Keratinocyte (primary cell): ENCODE measurements around the gene LTB. TPM values are rescaled to one million over a fixed set of nuclear protein-coding genes. Genes with fewer than 3 reads are reported as not detected.

ENCODE experiments used
- DNase-seq: peaks from one replicate; pipeline ENCODE4 v3.0.0-alpha.2; 2011; ENCODE audit warnings: low read depth, missing footprints, low spot score
- FAIRE-seq: peaks from 2 replicates; lab custom pipeline; 2011; peaks lifted over from hg19 to GRCh38; lab: Jason Lieb, UNC
- H2AFZ ChIP-seq: 2 replicates; pipeline ENCODE4 v1.6.0; 2012; ENCODE audit warnings: low read length, control low read depth, inconsistent platforms; ENCODE audit not compliant: control insufficient read depth
- H3K27ac ChIP-seq: 2 replicates; pipeline ENCODE4 v1.5.1; 2011; ENCODE audit warnings: low read length; ENCODE audit not compliant: control insufficient read depth, insufficient read depth
- H3K27me3 ChIP-seq: 3 replicates; pipeline ENCODE4 v1.6.0; 2011; ENCODE audit warnings: low read length; ENCODE audit not compliant: control insufficient read depth, insufficient read depth; ENCODE audit errors: extremely low read depth
- H3K36me3 ChIP-seq, 2 experiments: 2 replicates in 1 of 2; 3 replicates in 1 of 2; pipeline ENCODE4 v1.5.1; 2011; ENCODE audit warnings: low read length in 2 of 2, mild to moderate bottlenecking in 1 of 2; ENCODE audit not compliant: control insufficient read depth in 2 of 2, insufficient read depth in 2 of 2; ENCODE audit errors: extremely low read depth in 1 of 2
- H3K4me1 ChIP-seq: 3 replicates; pipeline ENCODE4 v1.5.1; 2011; ENCODE audit warnings: low read length; ENCODE audit not compliant: control insufficient read depth, insufficient read depth; ENCODE audit errors: extremely low read depth
- H3K4me2 ChIP-seq: 3 replicates; pipeline ENCODE4 v1.6.0; 2011; ENCODE audit warnings: low read depth, low read length; ENCODE audit not compliant: control insufficient read depth, insufficient read depth; ENCODE audit errors: extremely low read depth
- H3K4me3 ChIP-seq, 3 experiments: fragments of 200-600 bp in 1 of 3; sonication (generic) in 1 of 3; 2 replicates in 2 of 3; 3 replicates in 1 of 3; pipeline ENCODE4 v1.5.1; 2011 to 2016; ENCODE audit warnings: low read length in 3 of 3, mild to moderate bottlenecking in 3 of 3, control low read depth in 2 of 3, inconsistent platforms in 1 of 3, low read depth in 1 of 3, mixed read lengths in 1 of 3, mixed run types in 1 of 3, moderate library complexity in 1 of 3; ENCODE audit not compliant: control insufficient read depth in 2 of 3, insufficient read depth in 2 of 3; ENCODE audit errors: extremely low read depth in 1 of 3
- H3K79me2 ChIP-seq: 2 replicates; pipeline ENCODE4 v1.6.0; 2012; ENCODE audit warnings: low read length; ENCODE audit not compliant: control insufficient read depth, insufficient read depth
- H3K9ac ChIP-seq: 3 replicates; pipeline ENCODE4 v1.6.0; 2011; ENCODE audit warnings: low read length; ENCODE audit not compliant: control insufficient read depth, insufficient read depth; ENCODE audit errors: extremely low read depth
- H3K9me1 ChIP-seq: 3 replicates; pipeline ENCODE4 v1.6.0; 2011; ENCODE audit warnings: low read length; ENCODE audit not compliant: control insufficient read depth, insufficient read depth; ENCODE audit errors: extremely low read depth
- H3K9me3 ChIP-seq: 2 replicates; pipeline ENCODE4 v1.5.1; 2012; ENCODE audit warnings: low read depth, low read length; ENCODE audit not compliant: control insufficient read depth
- H4K20me1 ChIP-seq: 3 replicates; pipeline ENCODE4 v1.6.0; 2011; ENCODE audit warnings: low read length; ENCODE audit not compliant: control insufficient read depth, insufficient read depth; ENCODE audit errors: extremely low read depth
- EZH2 ChIP-seq: IDR thresholded peaks from one replicate; pipeline ENCODE4 v1.6.1; 2012; ENCODE audit warnings: inconsistent platforms, mild to moderate bottlenecking, low read length, moderate library complexity
- dilution Hi-C: fragments of 300-500 bp; cut with MboI; formaldehyde crosslinking; loops from one replicate; pipeline ENCODE4 v1.7.0; 2020; ENCODE audit warnings: low sequenced_read_pairs; ENCODE audit not compliant: extremely low pct_ligation_motif_present
- polyA plus RNA-seq, 5 experiments: library from polyadenylated mRNA; depleted of rRNA in 3 of 5; stranded (reverse) in 3 of 5; stranded (forward) in 1 of 5; unstranded in 1 of 5; fragments of >200 nt; gene quantifications; 1 replicate in 1 of 5; 2 replicates in 3 of 5; 3 replicates in 1 of 5; pipeline versions ENCODE4 v1.2.1 to v1.2.3, GENCODE V29; 2011 to 2012; ENCODE audit warnings: missing spikeins in 2 of 5, low read depth in 1 of 5, low replicate concordance in 1 of 5
- TF ChIP-seq, protein P1 (sequence below), 3 experiments: IDR thresholded peaks in 1 of 3; conservative IDR thresholded peaks in 1 of 3; optimal IDR thresholded peaks in 1 of 3; 2 replicates in 2 of 3; 3 replicates in 1 of 3; pipeline versions ENCODE3 to v1.5.1; 2011; ENCODE audit warnings: low read length in 3 of 3, mild to moderate bottlenecking in 3 of 3, moderate library complexity in 2 of 3, control low read depth in 1 of 3, inconsistent platforms in 1 of 3; ENCODE audit not compliant: insufficient read depth in 2 of 3; ENCODE audit errors: extremely low read depth in 1 of 3

The LTB gene
- polyA plus RNA-seq, 1 donor (not counting 4 experiments of a cell fraction or from before 2014, with no cell fraction given), result not detected

GRCh38 chr6:31541658-31542521 is 40.3 kb downstream of the LTB start, which contains the start of gene DDX39B:
Gene DDX39B, minus strand, starts transcription at chr6:31542003. Its CDS starts 1,471 bp downstream, at chr6:31540532.
- peak within 1 kb of the TSS; percentile 91 for H2AFZ ChIP-seq

DNA sequence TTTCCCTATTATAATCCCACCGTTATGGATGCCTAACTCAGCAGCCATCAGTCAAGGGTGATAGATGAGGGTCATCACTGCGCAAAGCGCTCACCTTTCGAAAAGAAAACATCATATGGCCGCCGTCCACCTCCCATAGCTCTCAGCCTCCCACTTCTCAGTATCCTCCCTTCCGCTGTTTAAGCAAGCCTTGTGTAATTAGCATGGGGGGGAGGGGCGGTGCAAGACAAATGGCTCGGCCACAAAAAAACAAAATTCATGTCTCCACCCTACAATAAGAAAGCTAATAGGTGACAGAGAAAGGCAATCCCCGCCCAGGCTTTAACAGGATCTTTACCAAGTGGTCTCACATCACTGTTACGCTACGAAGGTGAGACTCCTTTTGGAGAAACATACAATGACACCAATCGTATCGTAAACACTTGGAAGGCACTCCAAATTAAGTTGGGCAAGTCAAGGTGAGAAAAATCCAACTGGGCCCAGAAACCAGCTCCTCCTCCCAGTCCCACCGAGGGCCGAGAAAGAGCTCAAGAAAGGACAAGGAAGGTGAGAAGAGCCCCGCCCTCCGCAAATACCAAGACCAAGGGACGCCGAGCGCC is 41.1 kb downstream of the LTB start:
- H4K20me1 ChIP-seq, result peaks cover 36% of the 10 kb centered on the region
- H3K9ac ChIP-seq, result peak overlapping the region; percentile 96
- no peaks in the 10 kb centered on the region for H3K9me3 ChIP-seq
- dilution Hi-C loops, result no loop called here
- no peak for FAIRE-seq
- no peak for TF ChIP-seq EZH2
- TF ChIP-seq, protein P1, sequence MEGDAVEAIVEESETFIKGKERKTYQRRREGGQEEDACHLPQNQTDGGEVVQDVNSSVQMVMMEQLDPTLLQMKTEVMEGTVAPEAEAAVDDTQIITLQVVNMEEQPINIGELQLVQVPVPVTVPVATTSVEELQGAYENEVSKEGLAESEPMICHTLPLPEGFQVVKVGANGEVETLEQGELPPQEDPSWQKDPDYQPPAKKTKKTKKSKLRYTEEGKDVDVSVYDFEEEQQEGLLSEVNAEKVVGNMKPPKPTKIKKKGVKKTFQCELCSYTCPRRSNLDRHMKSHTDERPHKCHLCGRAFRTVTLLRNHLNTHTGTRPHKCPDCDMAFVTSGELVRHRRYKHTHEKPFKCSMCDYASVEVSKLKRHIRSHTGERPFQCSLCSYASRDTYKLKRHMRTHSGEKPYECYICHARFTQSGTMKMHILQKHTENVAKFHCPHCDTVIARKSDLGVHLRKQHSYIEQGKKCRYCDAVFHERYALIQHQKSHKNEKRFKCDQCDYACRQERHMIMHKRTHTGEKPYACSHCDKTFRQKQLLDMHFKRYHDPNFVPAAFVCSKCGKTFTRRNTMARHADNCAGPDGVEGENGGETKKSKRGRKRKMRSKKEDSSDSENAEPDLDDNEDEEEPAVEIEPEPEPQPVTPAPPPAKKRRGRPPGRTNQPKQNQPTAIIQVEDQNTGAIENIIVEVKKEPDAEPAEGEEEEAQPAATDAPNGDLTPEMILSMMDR (optimal IDR thresholded peaks at IDR 0.05 in 1 of 3, IDR thresholded peaks at IDR 0.05 in 1 of 3, conservative IDR thresholded peaks at IDR 0.05 in 1 of 3; ENCODE audit: extremely low read depth in 1 of 3, insufficient read depth in 2 of 3, low read length in 3 of 3), result no peak
- peaks cover 57% of the 10 kb centered on the region for H3K79me2 ChIP-seq
- H2AFZ ChIP-seq, result no peak overlapping the region
- no peaks in the 10 kb centered on the region for H3K27me3 ChIP-seq
- H3K4me1 ChIP-seq, result peaks cover 28% of the 10 kb centered on the region
- H3K27ac ChIP-seq, result peak overlapping the region; percentile 98
- no peak for DNase-seq
- H3K4me2 ChIP-seq, result peak overlapping the region; percentile 98
- H3K36me3 ChIP-seq, result peaks cover 14 to 35% of the 10 kb centered on the region in 2 experiments
- peak overlapping the region; percentile 75 to 97 (median 96) for H3K4me3 ChIP-seq
- no peaks in the 10 kb centered on the region for H3K9me1 ChIP-seq

More at GRCh38 chr6:31541658-31542521, 40.3 kb downstream of the LTB start, which contains the start of gene DDX39B:
- TF ChIP-seq EZH2, result no peak
- TF ChIP-seq, protein P1 (optimal IDR thresholded peaks at IDR 0.05 in 1 of 3, IDR thresholded peaks at IDR 0.05 in 1 of 3, conservative IDR thresholded peaks at IDR 0.05 in 1 of 3; ENCODE audit: extremely low read depth in 1 of 3, insufficient read depth in 2 of 3, low read length in 3 of 3), result no peak
- H3K27ac ChIP-seq, result peak within 1 kb of the TSS; percentile 98
- H3K9ac ChIP-seq, result peak within 1 kb of the TSS; percentile 96
- peaks cover 31% of the 10 kb centered on the region for H3K4me1 ChIP-seq
- no peaks in the 10 kb centered on the region for H3K9me1 ChIP-seq
- H3K4me3 ChIP-seq, result peak within 1 kb of the TSS; percentile 75 to 97 (median 96)
- no peaks in the 10 kb centered on the region for H3K9me3 ChIP-seq
- peaks cover 29% of the 10 kb centered on the region for H4K20me1 ChIP-seq
- peaks cover 9 to 27% of the 10 kb centered on the region in 2 experiments for H3K36me3 ChIP-seq
- FAIRE-seq (no peak), DNase-seq (peak; percentile 86)
- dilution Hi-C loops, result no loop called here
- peaks cover 50% of the 10 kb centered on the region for H3K79me2 ChIP-seq
- H3K4me2 ChIP-seq, result peak within 1 kb of the TSS; percentile 98
- no peaks in the 10 kb centered on the region for H3K27me3 ChIP-seq
